Ishikawa (cell line): Measurements from ENCODE around the gene TMED8.

Experiments used
- CEBPB ChIP-seq: IDR thresholded peaks from 2 replicates; pipeline ENCODE4 v1.6.1; 2012
- CREB1 ChIP-seq: IDR thresholded peaks from 2 replicates; pipeline ENCODE4 v1.6.1; 2012; ENCODE audit warnings: low read depth
- EGR1 ChIP-seq: IDR thresholded peaks from 2 replicates; pipeline ENCODE4 v1.6.1; 2012
- EP300 ChIP-seq: IDR thresholded peaks from 2 replicates; pipeline ENCODE4 v1.6.1; 2012; ENCODE audit warnings: borderline replicate concordance
- TAF1 ChIP-seq: IDR thresholded peaks from 2 replicates; pipeline ENCODE4 v1.6.1; 2012; ENCODE audit warnings: low read depth, mild to moderate bottlenecking
- TCF12 ChIP-seq: IDR thresholded peaks from 2 replicates; pipeline ENCODE4 v1.6.1; 2012; ENCODE audit warnings: low read depth
- TF ChIP-seq, protein P1 (sequence below): IDR thresholded peaks from 2 replicates; pipeline ENCODE4 v1.6.1; 2012; ENCODE audit warnings: low read depth, mild to moderate bottlenecking
- TF ChIP-seq, protein P2 (sequence below): IDR thresholded peaks from 2 replicates; pipeline ENCODE4 v1.6.1; 2012

DNA sequence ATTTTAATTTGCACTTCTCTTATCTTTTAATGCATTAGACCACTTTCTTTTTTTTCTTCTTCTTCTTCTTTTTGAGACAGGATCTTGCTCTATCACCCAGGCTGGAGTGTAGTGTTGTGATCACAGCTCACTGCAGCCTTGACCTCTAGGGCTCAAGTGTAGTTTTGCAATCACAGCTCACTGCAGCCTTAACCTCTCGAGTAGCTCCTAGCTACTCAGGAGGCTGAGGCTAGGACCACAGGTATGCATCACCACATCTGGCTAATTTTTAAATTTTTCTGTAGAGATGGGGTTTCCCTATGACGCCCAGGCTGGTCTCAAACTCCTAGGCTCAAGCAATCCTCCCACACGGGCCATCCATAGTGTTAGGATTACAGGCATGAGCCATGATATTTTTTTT lies 12.7 kb downstream of the TMED8 start:
- TF ChIP-seq EP300 (no peak), EGR1 (no peak), TAF1 (no peak), TCF12 (no peak), CREB1 (no peak), CEBPB (no peak)
- TF ChIP-seq, protein P1, sequence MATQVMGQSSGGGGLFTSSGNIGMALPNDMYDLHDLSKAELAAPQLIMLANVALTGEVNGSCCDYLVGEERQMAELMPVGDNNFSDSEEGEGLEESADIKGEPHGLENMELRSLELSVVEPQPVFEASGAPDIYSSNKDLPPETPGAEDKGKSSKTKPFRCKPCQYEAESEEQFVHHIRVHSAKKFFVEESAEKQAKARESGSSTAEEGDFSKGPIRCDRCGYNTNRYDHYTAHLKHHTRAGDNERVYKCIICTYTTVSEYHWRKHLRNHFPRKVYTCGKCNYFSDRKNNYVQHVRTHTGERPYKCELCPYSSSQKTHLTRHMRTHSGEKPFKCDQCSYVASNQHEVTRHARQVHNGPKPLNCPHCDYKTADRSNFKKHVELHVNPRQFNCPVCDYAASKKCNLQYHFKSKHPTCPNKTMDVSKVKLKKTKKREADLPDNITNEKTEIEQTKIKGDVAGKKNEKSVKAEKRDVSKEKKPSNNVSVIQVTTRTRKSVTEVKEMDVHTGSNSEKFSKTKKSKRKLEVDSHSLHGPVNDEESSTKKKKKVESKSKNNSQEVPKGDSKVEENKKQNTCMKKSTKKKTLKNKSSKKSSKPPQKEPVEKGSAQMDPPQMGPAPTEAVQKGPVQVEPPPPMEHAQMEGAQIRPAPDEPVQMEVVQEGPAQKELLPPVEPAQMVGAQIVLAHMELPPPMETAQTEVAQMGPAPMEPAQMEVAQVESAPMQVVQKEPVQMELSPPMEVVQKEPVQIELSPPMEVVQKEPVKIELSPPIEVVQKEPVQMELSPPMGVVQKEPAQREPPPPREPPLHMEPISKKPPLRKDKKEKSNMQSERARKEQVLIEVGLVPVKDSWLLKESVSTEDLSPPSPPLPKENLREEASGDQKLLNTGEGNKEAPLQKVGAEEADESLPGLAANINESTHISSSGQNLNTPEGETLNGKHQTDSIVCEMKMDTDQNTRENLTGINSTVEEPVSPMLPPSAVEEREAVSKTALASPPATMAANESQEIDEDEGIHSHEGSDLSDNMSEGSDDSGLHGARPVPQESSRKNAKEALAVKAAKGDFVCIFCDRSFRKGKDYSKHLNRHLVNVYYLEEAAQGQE = no peak
- TF ChIP-seq, protein P2, sequence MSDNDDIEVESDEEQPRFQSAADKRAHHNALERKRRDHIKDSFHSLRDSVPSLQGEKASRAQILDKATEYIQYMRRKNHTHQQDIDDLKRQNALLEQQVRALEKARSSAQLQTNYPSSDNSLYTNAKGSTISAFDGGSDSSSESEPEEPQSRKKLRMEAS = no peak
